K562 (cell line): Measurements from ENCODE around the gene SFXN3. TPM values are rescaled to one million over a fixed set of nuclear protein-coding genes. Genes with fewer than 3 reads are reported as not detected.

Experiments
- CHD4 ChIP-seq: fragments of 200-600 bp; sonication (generic); IDR thresholded peaks from 3 replicates; pipeline ENCODE4 v1.6.1; 2012; ENCODE audit warnings: low read depth, mild to moderate bottlenecking, mixed read lengths, low read length, inconsistent platforms; ENCODE audit not compliant: insufficient read depth, insufficient replicate concordance, poor library complexity, severe bottlenecking
- COPS2 ChIP-seq: fragments of 450-650 bp; conservative IDR thresholded peaks from 2 replicates; pipeline ENCODE4 v1.6.1; 2016; ENCODE audit warnings: mild to moderate bottlenecking, moderate library complexity
- KDM5B ChIP-seq: fragments of 200-600 bp; sonication (generic); IDR thresholded peaks from 2 replicates; pipeline ENCODE4 v1.6.1; 2012; ENCODE audit warnings: low read depth, mild to moderate bottlenecking, moderate library complexity, low read length, control low read depth, inconsistent platforms; ENCODE audit not compliant: insufficient replicate concordance
- KLF1 ChIP-seq: fragments of 450-650 bp; IDR thresholded peaks from 2 replicates; pipeline ENCODE4 v1.6.1; 2016; ENCODE audit warnings: missing genetic modification characterization, missing compliant biosample characterization
- RBBP5 ChIP-seq: fragments of 200-600 bp; sonication (generic); IDR thresholded peaks from 2 replicates; pipeline ENCODE4 v1.6.1; 2012; ENCODE audit warnings: borderline replicate concordance, mild to moderate bottlenecking, low read length, control low read depth, inconsistent platforms; ENCODE audit not compliant: insufficient read depth, poor library complexity, severe bottlenecking
- RBFOX2 ChIP-seq: fragments of 200-400 bp; formaldehyde crosslinking; IDR thresholded peaks from 2 replicates; pipeline ENCODE4 v1.6.1; 2017; ENCODE audit warnings: low read depth, mild to moderate bottlenecking, low read length, moderate library complexity
- RERE ChIP-seq: sonication (generic); formaldehyde crosslinking; IDR thresholded peaks from 2 replicates; pipeline ENCODE4 v1.8.0; 2023; ENCODE audit warnings: missing genetic modification reagents, mild to moderate bottlenecking, borderline replicate concordance
- SMARCB1 ChIP-seq: IDR thresholded peaks from 2 replicates; pipeline ENCODE4 v1.6.1; 2011; ENCODE audit warnings: improper control_type of control experiment, low read depth; ENCODE audit not compliant: insufficient read length
- ZKSCAN3 ChIP-seq: fragments of 250-450 bp; sonication (Bioruptor Pico); IDR thresholded peaks from 2 replicates; pipeline ENCODE4 v1.4.0; 2020
- ZNF395 ChIP-seq: fragments of 200-800 bp; sonication (Bioruptor generic); IDR thresholded peaks from 2 replicates; pipeline ENCODE4 v1.6.1; 2017; ENCODE audit warnings: missing genetic modification characterization, missing compliant biosample characterization
- polyA plus RNA-seq, 8 experiments: library from polyadenylated mRNA; depleted of rRNA in 4 of 8; stranded (reverse) in 5 of 8; unstranded in 3 of 8; fragments of >200 nt; fragmentation: Nextera tagmentation in 2 of 8; fragmentation: Illumina TruSeq in 1 of 8; extraction: Ambion mirVana in 2 of 8; extraction: Trizol in 1 of 8; gene quantifications; 2 replicates each; pipeline versions ENCODE4 v1.2.1 to v1.2.3, GENCODE V29; 2011 to 2014; ENCODE audit warnings: inconsistent platforms in 1 of 8, missing spikeins in 1 of 8
- total RNA-seq, 7 experiments: library from RNA; depleted of rRNA in 6 of 7; stranded (reverse); fragments of >200 nt in 6 of 7; fragmentation: Illumina TruSeq in 2 of 7; extraction: Trizol in 2 of 7; gene quantifications; 2 replicates each; pipeline versions ENCODE4 v1.2.1 to v1.2.3, GENCODE V29; 2011 to 2021; ENCODE audit warnings: low replicate concordance in 1 of 7
- TF ChIP-seq, protein P1 (sequence below): fragments of 200-800 bp; sonication (Bioruptor generic); IDR thresholded peaks from 2 replicates; pipeline ENCODE4 v1.6.1; 2016; ENCODE audit warnings: missing genetic modification characterization, missing compliant biosample characterization

SFXN3 gene
- total and polyA plus RNA-seq, 9 of the 15 experiments (the other 6 are each of a cell fraction or from before 2014, with no cell fraction given): 0.24 to 4.6 (median 0.86) TPM

- TF ChIP-seq SMARCB1 (no peak), RBBP5 (no peak), ZKSCAN3 (CRISPR knock-in tag) (no peak), COPS2 (no peak), KLF1 (tag) (no peak), RERE (CRISPR knock-in tag) (no peak), KDM5B (no peak), RBFOX2 (no peak), CHD4 (peak; percentile 36), ZNF395 (CRISPR knock-in tag) (no peak)
- TF ChIP-seq, protein P1, sequence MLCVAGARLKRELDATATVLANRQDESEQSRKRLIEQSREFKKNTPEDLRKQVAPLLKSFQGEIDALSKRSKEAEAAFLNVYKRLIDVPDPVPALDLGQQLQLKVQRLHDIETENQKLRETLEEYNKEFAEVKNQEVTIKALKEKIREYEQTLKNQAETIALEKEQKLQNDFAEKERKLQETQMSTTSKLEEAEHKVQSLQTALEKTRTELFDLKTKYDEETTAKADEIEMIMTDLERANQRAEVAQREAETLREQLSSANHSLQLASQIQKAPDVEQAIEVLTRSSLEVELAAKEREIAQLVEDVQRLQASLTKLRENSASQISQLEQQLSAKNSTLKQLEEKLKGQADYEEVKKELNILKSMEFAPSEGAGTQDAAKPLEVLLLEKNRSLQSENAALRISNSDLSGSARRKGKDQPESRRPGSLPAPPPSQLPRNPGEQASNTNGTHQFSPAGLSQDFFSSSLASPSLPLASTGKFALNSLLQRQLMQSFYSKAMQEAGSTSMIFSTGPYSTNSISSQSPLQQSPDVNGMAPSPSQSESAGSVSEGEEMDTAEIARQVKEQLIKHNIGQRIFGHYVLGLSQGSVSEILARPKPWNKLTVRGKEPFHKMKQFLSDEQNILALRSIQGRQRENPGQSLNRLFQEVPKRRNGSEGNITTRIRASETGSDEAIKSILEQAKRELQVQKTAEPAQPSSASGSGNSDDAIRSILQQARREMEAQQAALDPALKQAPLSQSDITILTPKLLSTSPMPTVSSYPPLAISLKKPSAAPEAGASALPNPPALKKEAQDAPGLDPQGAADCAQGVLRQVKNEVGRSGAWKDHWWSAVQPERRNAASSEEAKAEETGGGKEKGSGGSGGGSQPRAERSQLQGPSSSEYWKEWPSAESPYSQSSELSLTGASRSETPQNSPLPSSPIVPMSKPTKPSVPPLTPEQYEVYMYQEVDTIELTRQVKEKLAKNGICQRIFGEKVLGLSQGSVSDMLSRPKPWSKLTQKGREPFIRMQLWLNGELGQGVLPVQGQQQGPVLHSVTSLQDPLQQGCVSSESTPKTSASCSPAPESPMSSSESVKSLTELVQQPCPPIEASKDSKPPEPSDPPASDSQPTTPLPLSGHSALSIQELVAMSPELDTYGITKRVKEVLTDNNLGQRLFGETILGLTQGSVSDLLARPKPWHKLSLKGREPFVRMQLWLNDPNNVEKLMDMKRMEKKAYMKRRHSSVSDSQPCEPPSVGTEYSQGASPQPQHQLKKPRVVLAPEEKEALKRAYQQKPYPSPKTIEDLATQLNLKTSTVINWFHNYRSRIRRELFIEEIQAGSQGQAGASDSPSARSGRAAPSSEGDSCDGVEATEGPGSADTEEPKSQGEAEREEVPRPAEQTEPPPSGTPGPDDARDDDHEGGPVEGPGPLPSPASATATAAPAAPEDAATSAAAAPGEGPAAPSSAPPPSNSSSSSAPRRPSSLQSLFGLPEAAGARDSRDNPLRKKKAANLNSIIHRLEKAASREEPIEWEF (CRISPR knock-in tag): no peak
Measured at GRCh38 chr10:101005869-101006567, 25.0 kb upstream of the SFXN3 start (continued).
